ENCODE results near the gene RECQL5.

- TF ChIP-seq CTCF (IDR thresholded peaks at IDR 0.05) = no peak
- TF ChIP-seq POLR2A (IDR thresholded peaks at IDR 0.05) = no peak
Observed at GRCh38 chr17:75684924-75685323, 18.0 kb upstream of the RECQL5 start.
